A549 (cell line): Measurements from ENCODE around the gene NEDD9.

Source experiments
- CEBPB ChIP-seq, 2 experiments: fragments of >200 bp in 1 of 2; sonication (Bioruptor Twin) in 1 of 2; formaldehyde crosslinking in 1 of 2; IDR thresholded peaks; 2 replicates each; pipeline ENCODE4 v1.6.1; 2012 to 2016
- CTCF ChIP-seq: fragments of >200 bp; sonication (Bioruptor Twin); formaldehyde crosslinking; IDR thresholded peaks from 3 replicates; pipeline ENCODE4 v1.5.1; 2016
- EP300 ChIP-seq, 2 experiments: fragments of >200 bp; sonication (Bioruptor Twin); formaldehyde crosslinking; IDR thresholded peaks; 2 replicates in 1 of 2; 3 replicates in 1 of 2; pipeline ENCODE4 v1.6.1; 2016 to 2017
- FOSL2 ChIP-seq, 2 experiments: fragments of 450-650 bp in 1 of 2; fragments of >200 bp in 1 of 2; sonication (Bioruptor Twin) in 1 of 2; formaldehyde crosslinking; IDR thresholded peaks; 2 replicates each; pipeline versions ENCODE4 v1.5.0 to v1.6.1; 2016 to 2020; ENCODE audit warnings: mild to moderate bottlenecking in 1 of 2, moderate library complexity in 1 of 2
- GATA3 ChIP-seq: IDR thresholded peaks from 2 replicates; pipeline ENCODE4 v1.6.1; 2012; ENCODE audit warnings: borderline replicate concordance
- MAFK ChIP-seq: fragments of 450-650 bp; IDR thresholded peaks from 2 replicates; pipeline ENCODE4 v1.6.1; 2014; ENCODE audit not compliant: partially characterized antibody
- MAX ChIP-seq: IDR thresholded peaks from 2 replicates; pipeline ENCODE4 v1.6.1; 2012
- SMC3 ChIP-seq: fragments of >200 bp; sonication (Bioruptor Twin); formaldehyde crosslinking; IDR thresholded peaks from 3 replicates; pipeline ENCODE4 v1.6.1; 2018; ENCODE audit warnings: inconsistent platforms
- SREBF2 ChIP-seq: fragments of 450-650 bp; IDR thresholded peaks from 2 replicates; pipeline ENCODE4 v1.6.1; 2014; ENCODE audit warnings: mild to moderate bottlenecking, moderate library complexity
- TP53 ChIP-seq: fragments of 250-450 bp; sonication (Bioruptor Pico); IDR thresholded peaks from 2 replicates; pipeline ENCODE4 v1.5.0; 2021; ENCODE audit warnings: mild to moderate bottlenecking, moderate library complexity

- no peak for TF ChIP-seq MAX
- TF ChIP-seq CTCF = no peak
- no peak for TF ChIP-seq TP53 (CRISPR knock-in tag)
- TF ChIP-seq EP300 (IDR thresholded peaks at IDR 0.05) = no peak
- TF ChIP-seq GATA3 = no peak
- no peak for TF ChIP-seq SREBF2
- TF ChIP-seq FOSL2 (IDR thresholded peaks at IDR 0.05) = no peak
- no peak for TF ChIP-seq FOSL2 (CRISPR knock-in tag; IDR thresholded peaks at IDR 0.05)
- no peak for TF ChIP-seq MAFK
- TF ChIP-seq SMC3 = no peak
- TF ChIP-seq CEBPB (IDR thresholded peaks at IDR 0.05) = no peak
These were observed 24.2 kb downstream of the NEDD9 start for GRCh38 chr6:11208267-11208666.
